Thyroid gland (tissue), 4 donors: Measurements from ENCODE around the gene CYP2U1.

Experiments
- CTCF ChIP-seq, 6 experiments: fragments of 200-600 bp in 3 of 6; fragments of 450-650 bp in 3 of 6; sonication (generic) in 3 of 6; IDR thresholded peaks; one replicate each; pipeline ENCODE4 v1.5.1; 2016 to 2019; ENCODE audit warnings: antibody characterized with exemption in 6 of 6, mild to moderate bottlenecking in 2 of 6, inconsistent platforms in 1 of 6, moderate library complexity in 1 of 6
- POLR2A ChIP-seq, 2 donors: fragments of 450-650 bp; IDR thresholded peaks; one replicate each; pipeline ENCODE4 v1.6.1; 2017; ENCODE audit warnings: antibody characterized with exemption in 2 of 2, mild to moderate bottlenecking in 2 of 2, moderate library complexity in 1 of 2

GRCh38 chr4:107922486-107923473 lies 8.6 kb upstream of the CYP2U1 start:
- TF ChIP-seq CTCF (IDR thresholded peaks at IDR 0.05) (no peak), POLR2A (IDR thresholded peaks at IDR 0.05) (no peak)
